Smooth muscle cell (in vitro differentiated cells): ENCODE data around the gene CYFIP2. TPM values are rescaled to one million over a fixed set of nuclear protein-coding genes. Genes with fewer than 3 reads are reported as not detected.

Source experiments
- DNase-seq: peaks from one replicate; lab custom pipeline; 2025; ENCODE audit not compliant: unreplicated experiment; lab: John Stamatoyannopoulos, UW
- H2AFZ ChIP-seq: fragments of 200-600 bp; sonication (generic); 2 replicates; pipeline ENCODE4 v1.6.0; 2016; ENCODE audit warnings: antibody characterized with exemption, low read depth, mild to moderate bottlenecking
- H3F3A ChIP-seq: fragments of 200-600 bp; sonication (generic); 2 replicates; pipeline ENCODE4 v1.6.0; 2017; ENCODE audit warnings: antibody characterized with exemption, low read depth
- H3K27ac ChIP-seq: fragments of 200-600 bp; sonication (generic); 2 replicates; pipeline ENCODE4 v1.5.1; 2016; ENCODE audit warnings: low read depth, mild to moderate bottlenecking
- H3K27me3 ChIP-seq: fragments of 200-600 bp; sonication (generic); 2 replicates; pipeline ENCODE4 v1.6.1; 2016; ENCODE audit warnings: low read depth, mild to moderate bottlenecking
- H3K36me3 ChIP-seq: fragments of 200-600 bp; sonication (generic); 2 replicates; pipeline ENCODE4 v1.5.1; 2016; ENCODE audit warnings: low read depth
- H3K4me1 ChIP-seq: fragments of 200-600 bp; sonication (generic); 2 replicates; pipeline ENCODE4 v1.5.1; 2016; ENCODE audit warnings: low read depth
- H3K4me2 ChIP-seq: fragments of 200-600 bp; sonication (generic); 2 replicates; pipeline ENCODE4 v1.6.0; 2016; ENCODE audit warnings: mild to moderate bottlenecking
- H3K4me3 ChIP-seq: fragments of 200-600 bp; sonication (generic); 2 replicates; pipeline ENCODE4 v1.5.1; 2016; ENCODE audit warnings: mild to moderate bottlenecking
- H3K79me2 ChIP-seq: fragments of 200-600 bp; sonication (generic); 2 replicates; pipeline ENCODE4 v1.6.0; 2016; ENCODE audit warnings: low read depth, mild to moderate bottlenecking
- H3K9ac ChIP-seq: fragments of 200-600 bp; sonication (generic); 2 replicates; pipeline ENCODE4 v1.6.0; 2016; ENCODE audit warnings: low read depth
- H3K9me3 ChIP-seq: fragments of 200-600 bp; sonication (generic); replicated peaks from 2 replicates; pipeline ENCODE4 v1.5.1; 2016; ENCODE audit warnings: low read depth
- H4K20me1 ChIP-seq: fragments of 200-600 bp; sonication (generic); 2 replicates; pipeline ENCODE4 v1.6.0; 2016; ENCODE audit warnings: low read depth
- CTCF ChIP-seq: fragments of 200-600 bp; sonication (generic); IDR thresholded peaks from 2 replicates; pipeline ENCODE4 v1.5.1; 2017; ENCODE audit warnings: borderline replicate concordance, mild to moderate bottlenecking, antibody characterized with exemption; ENCODE audit not compliant: insufficient read depth, poor library complexity, severe bottlenecking
- WGBS: methylation state at CpG from one replicate; pipeline ENCODE4 v1.1.7; 2016; ENCODE audit warnings: low lambda C conversion rate; 5-methylcytosine and 5-hydroxymethylcytosine counted together
- polyA plus RNA-seq: library from polyadenylated mRNA; unstranded; fragments of >200 nt; fragmentation: Nextera tagmentation; extraction: Ambion mirVana; gene quantifications from 2 replicates; pipeline ENCODE4 v1.2.1, GENCODE V29; 2016
- total RNA-seq: library from RNA; depleted of rRNA; stranded (reverse); fragments of >200 nt; gene quantifications from 2 replicates; pipeline ENCODE4 v1.2.3, GENCODE V29; 2014

CYFIP2 gene
- total and polyA plus RNA-seq, 2 experiments from 2014 or later: 11.4 to 17.8 TPM

- Histone ChIP-seq H3K9me3 (no peaks in the 10 kb centered on the region), H3K4me3 (no peak overlapping the region), H3F3A (no peaks in the 10 kb centered on the region), H2AFZ (no peak overlapping the region), H3K4me1 (no peaks in the 10 kb centered on the region), H3K9ac (no peak overlapping the region), H3K4me2 (no peak overlapping the region), H4K20me1 (no peaks in the 10 kb centered on the region), H3K36me3 (no peaks in the 10 kb centered on the region), H3K27ac (no peak overlapping the region), H3K79me2 (no peaks in the 10 kb centered on the region), H3K27me3 (no peaks in the 10 kb centered on the region)
- DNase-seq: no peak
- no peak for TF ChIP-seq CTCF
- 93% methylated on average over 7 of the region's 7 CpGs for WGBS
Measured at GRCh38 chr5:157279605-157280239, 13.8 kb downstream of the CYFIP2 start.

- H3K27ac ChIP-seq: no peak overlapping the region
Measured at GRCh38 chr5:157280927-157281326, 15.0 kb downstream of the CYFIP2 start.

GRCh38 chr5:157282150-157282549, 16.2 kb downstream of the CYFIP2 start:
- Histone ChIP-seq H2AFZ (no peak overlapping the region), H3K4me2 (no peak overlapping the region), H3K4me1 (no peaks in the 10 kb centered on the region), H3K4me3 (no peak overlapping the region), H3F3A (no peaks in the 10 kb centered on the region), H4K20me1 (no peaks in the 10 kb centered on the region), H3K27me3 (no peaks in the 10 kb centered on the region), H3K36me3 (no peaks in the 10 kb centered on the region), H3K27ac (no peak overlapping the region), H3K9me3 (no peaks in the 10 kb centered on the region), H3K79me2 (no peaks in the 10 kb centered on the region), H3K9ac (no peak overlapping the region)
- no peak for DNase-seq
- TF ChIP-seq CTCF: no peak

More at GRCh38 chr5:157280927-157281326, 15.0 kb downstream of the CYFIP2 start:
- no peak for DNase-seq
- TF ChIP-seq CTCF: no peak
- 75% methylated on average over 3 of the region's 3 CpGs for WGBS
- Histone ChIP-seq H3K9me3 (no peaks in the 10 kb centered on the region), H3F3A (no peaks in the 10 kb centered on the region), H2AFZ (no peak overlapping the region), H3K4me1 (no peaks in the 10 kb centered on the region), H3K79me2 (no peaks in the 10 kb centered on the region), H4K20me1 (no peaks in the 10 kb centered on the region), H3K4me2 (no peak overlapping the region), H3K27me3 (no peaks in the 10 kb centered on the region), H3K36me3 (no peaks in the 10 kb centered on the region), H3K4me3 (no peak overlapping the region), H3K9ac (no peak overlapping the region)

- no peaks in the 10 kb centered on the region for H3K27me3 ChIP-seq
- H3K27ac ChIP-seq: no peak overlapping the region
- no peak overlapping the region for H2AFZ ChIP-seq
- H3K9ac ChIP-seq: no peak overlapping the region
- no peaks in the 10 kb centered on the region for H4K20me1 ChIP-seq
- no peak overlapping the region for H3K4me3 ChIP-seq
- no peak overlapping the region for H3K4me2 ChIP-seq
- TF ChIP-seq CTCF: no peak
- no peaks in the 10 kb centered on the region for H3K36me3 ChIP-seq
- no peaks in the 10 kb centered on the region for H3K4me1 ChIP-seq
- no peaks in the 10 kb centered on the region for H3K79me2 ChIP-seq
- no peaks in the 10 kb centered on the region for H3F3A ChIP-seq
- no peaks in the 10 kb centered on the region for H3K9me3 ChIP-seq
- no peak for DNase-seq
- WGBS: 87% methylated on average over 3 of the region's 3 CpGs
Measured at GRCh38 chr5:157283434-157283833, 17.5 kb downstream of the CYFIP2 start.
